ENCODE results near the gene GPR176.

GRCh38 chr15:39784638-39785037 lies 135.4 kb downstream of the GPR176 start:
- TF ChIP-seq CTCF (IDR thresholded peaks at IDR 0.05): no peak
- TF ChIP-seq POLR2A (IDR thresholded peaks at IDR 0.05): no peak

Measured in ovary (tissue), 3 donors.